Erythroblast (primary cell): ENCODE data around the gene MDC1.

ENCODE experiments used
- GATA1 ChIP-seq: IDR thresholded peaks from 2 replicates; pipeline ENCODE4 v1.6.1; 2011; ENCODE audit warnings: low read depth, mild to moderate bottlenecking, control low read depth, low read length, moderate library complexity
- POLR2A ChIP-seq: IDR thresholded peaks from 2 replicates; pipeline ENCODE4 v1.6.1; 2011; ENCODE audit warnings: mild to moderate bottlenecking, low read length

- no peak for TF ChIP-seq POLR2A
- TF ChIP-seq GATA1: no peak
These were observed 43.5 kb upstream of the MDC1 start for GRCh38 chr6:30760549-30760948.
